HL-60 (cell line): ENCODE results near the gene KRTAP10-9.

Experiments used
- DNase-seq, 2 experiments: peaks; one replicate each; pipeline ENCODE4 v3.0.0-alpha.2; 2010 to 2020; ENCODE audit warnings: low read depth in 1 of 2, low spot score in 1 of 2
- H3K27ac ChIP-seq: fragments of 250-450 bp; sonication (Bioruptor Pico); replicated peaks from 2 replicates; pipeline ENCODE4 v1.5.1; 2020; ENCODE audit warnings: mild to moderate bottlenecking, moderate library complexity
- H3K27me3 ChIP-seq: fragments of 250-450 bp; sonication (Bioruptor Pico); 2 replicates; pipeline ENCODE4 v1.5.1; 2021; ENCODE audit warnings: mild to moderate bottlenecking, moderate library complexity; ENCODE audit not compliant: insufficient read depth, poor library complexity, severe bottlenecking
- H3K4me3 ChIP-seq: replicated peaks from 2 replicates; pipeline ENCODE4 v1.5.1; 2011; ENCODE audit warnings: mild to moderate bottlenecking, control low read depth, low read length; ENCODE audit not compliant: insufficient read depth
- CTCF ChIP-seq: IDR thresholded peaks from one replicate; pipeline ENCODE4 v1.5.1; 2011; ENCODE audit warnings: low read length, control low read depth, inconsistent platforms; ENCODE audit not compliant: insufficient read depth
- GABPA ChIP-seq: IDR thresholded peaks from 2 replicates; pipeline ENCODE4 v1.6.1; 2012; ENCODE audit warnings: low read depth
- POLR2AphosphoS5 ChIP-seq: IDR thresholded peaks from 2 replicates; pipeline ENCODE4 v1.6.1; 2012; ENCODE audit warnings: low read depth
- REST ChIP-seq: IDR thresholded peaks from 2 replicates; pipeline ENCODE4 v1.6.1; 2012; ENCODE audit warnings: low read depth; ENCODE audit not compliant: insufficient replicate concordance
- SPI1 ChIP-seq: IDR thresholded peaks from 2 replicates; pipeline ENCODE4 v1.6.1; 2012; ENCODE audit warnings: low read depth, mild to moderate bottlenecking, borderline replicate concordance

KRTAP10-9 gene

GRCh38 chr21:44615911-44616590, 10.8 kb upstream of the KRTAP10-9 start:
- H3K27ac ChIP-seq, result no peak overlapping the region
- no peak overlapping the region for H3K4me3 ChIP-seq
- DNase-seq, result no peak
- no peaks in the 10 kb centered on the region for H3K27me3 ChIP-seq
- no peak for TF ChIP-seq CTCF
- no peak for TF ChIP-seq SPI1
- no peak for TF ChIP-seq REST
- no peak for TF ChIP-seq POLR2AphosphoS5
- TF ChIP-seq GABPA, result no peak

- no peak for TF ChIP-seq REST
- no peak for TF ChIP-seq GABPA
- no peak for DNase-seq
- Histone ChIP-seq H3K27ac (no peak overlapping the region), H3K4me3 (no peak overlapping the region), H3K27me3 (no peaks in the 10 kb centered on the region)
Observed at GRCh38 chr21:44616591-44616926, 10.3 kb upstream of the KRTAP10-9 start.

DNA sequence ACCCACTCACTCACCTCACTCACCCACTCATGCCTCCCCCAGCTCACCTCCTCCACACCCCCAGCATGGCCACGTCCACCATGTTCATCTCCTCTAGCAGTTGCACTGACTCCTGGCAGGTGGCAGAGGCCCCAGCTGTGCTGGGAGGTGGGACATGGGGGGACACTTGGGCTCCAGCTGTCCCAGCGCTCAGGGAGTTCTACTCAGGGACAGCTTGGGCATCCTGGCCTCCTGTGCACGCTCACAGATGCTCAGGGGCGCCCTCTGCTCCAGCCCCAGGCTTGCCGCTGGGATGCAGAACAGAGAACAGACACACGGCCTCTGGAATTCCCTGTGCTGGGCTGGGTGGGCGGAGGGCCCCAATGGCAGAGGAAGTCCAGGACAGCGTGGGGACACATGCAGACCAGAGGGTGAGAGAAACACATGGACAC, 9.8 kb upstream of the KRTAP10-9 start:
- Histone ChIP-seq H3K4me3 (no peak overlapping the region), H3K27me3 (no peaks in the 10 kb centered on the region), H3K27ac (no peak overlapping the region)
- DNase-seq, result no peak
- TF ChIP-seq GABPA, result no peak
- no peak for TF ChIP-seq REST
- no peak for TF ChIP-seq CTCF
- TF ChIP-seq SPI1, result no peak
- TF ChIP-seq POLR2AphosphoS5, result no peak
